HEK293T (cell line): ENCODE results near the gene TRRAP.

Source experiments
- CTCF ChIA-PET: fragments of 350-600 bp; formaldehyde crosslinking; extraction: SDS; loops from one replicate; lab custom pipeline; 2021; ENCODE audit warnings: antibody characterized with exemption, inconsistent platforms; lab: Yijun Ruan, JAX
- POLR2A ChIA-PET: fragments of 350-600 bp; formaldehyde crosslinking; extraction: SDS; loops from one replicate; lab custom pipeline; 2020; ENCODE audit warnings: antibody characterized with exemption, inconsistent platforms; lab: Yijun Ruan, JAX
- DNase-seq: peaks from one replicate; pipeline ENCODE4 v3.0.0; 2012; ENCODE audit warnings: mixed read lengths; ENCODE audit errors: extremely low spot score
- ARNT ChIP-seq: fragments of 450-650 bp; IDR thresholded peaks from 2 replicates; pipeline ENCODE4 v1.6.1; 2017; ENCODE audit warnings: mild to moderate bottlenecking
- BHLHE40 ChIP-seq: fragments of 450-650 bp; IDR thresholded peaks from 2 replicates; pipeline ENCODE4 v1.6.1; 2016; ENCODE audit warnings: mild to moderate bottlenecking, moderate library complexity, borderline replicate concordance
- CTBP1 ChIP-seq: fragments of 450-650 bp; IDR thresholded peaks from 2 replicates; pipeline ENCODE4 v1.6.1; 2016; ENCODE audit warnings: borderline replicate concordance
- ELF4 ChIP-seq: fragments of 450-650 bp; IDR thresholded peaks from 2 replicates; pipeline ENCODE4 v1.6.1; 2017; ENCODE audit warnings: antibody characterized with exemption
- FOXA1 ChIP-seq: fragments of 450-650 bp; IDR thresholded peaks from 2 replicates; pipeline ENCODE4 v1.6.1; 2016; ENCODE audit warnings: mild to moderate bottlenecking
- FOXM1 ChIP-seq: fragments of 450-650 bp; IDR thresholded peaks from 2 replicates; pipeline ENCODE4 v1.6.1; 2017; ENCODE audit warnings: mild to moderate bottlenecking, borderline replicate concordance
- HDGF ChIP-seq: fragments of 450-650 bp; IDR thresholded peaks from 2 replicates; pipeline ENCODE4 v1.6.1; 2017; ENCODE audit warnings: antibody characterized with exemption, borderline replicate concordance
- L3MBTL2 ChIP-seq: fragments of 450-650 bp; conservative IDR thresholded peaks from 2 replicates; pipeline ENCODE4 v1.6.1; 2016; ENCODE audit warnings: mild to moderate bottlenecking
- LEF1 ChIP-seq: fragments of 450-650 bp; IDR thresholded peaks from 2 replicates; pipeline ENCODE4 v1.6.1; 2017; ENCODE audit warnings: mild to moderate bottlenecking, borderline replicate concordance
- NFRKB ChIP-seq: fragments of 450-650 bp; IDR thresholded peaks from 2 replicates; pipeline ENCODE4 v1.6.1; 2016; ENCODE audit warnings: mild to moderate bottlenecking, moderate library complexity
- SP1 ChIP-seq: fragments of 450-650 bp; IDR thresholded peaks from 2 replicates; pipeline ENCODE4 v1.6.1; 2017
- SUZ12 ChIP-seq: fragments of 450-650 bp; IDR thresholded peaks from 2 replicates; pipeline ENCODE4 v1.6.1; 2016; ENCODE audit warnings: mild to moderate bottlenecking
- TARDBP ChIP-seq: fragments of 450-650 bp; IDR thresholded peaks from 2 replicates; pipeline ENCODE4 v1.6.1; 2016
- ZNF384 ChIP-seq: fragments of 450-650 bp; IDR thresholded peaks from 2 replicates; pipeline ENCODE4 v1.6.1; 2016
- TF ChIP-seq, protein P1 (sequence below): fragments of 450-650 bp; IDR thresholded peaks from 2 replicates; pipeline ENCODE4 v1.6.1; 2016

TRRAP gene

DNA sequence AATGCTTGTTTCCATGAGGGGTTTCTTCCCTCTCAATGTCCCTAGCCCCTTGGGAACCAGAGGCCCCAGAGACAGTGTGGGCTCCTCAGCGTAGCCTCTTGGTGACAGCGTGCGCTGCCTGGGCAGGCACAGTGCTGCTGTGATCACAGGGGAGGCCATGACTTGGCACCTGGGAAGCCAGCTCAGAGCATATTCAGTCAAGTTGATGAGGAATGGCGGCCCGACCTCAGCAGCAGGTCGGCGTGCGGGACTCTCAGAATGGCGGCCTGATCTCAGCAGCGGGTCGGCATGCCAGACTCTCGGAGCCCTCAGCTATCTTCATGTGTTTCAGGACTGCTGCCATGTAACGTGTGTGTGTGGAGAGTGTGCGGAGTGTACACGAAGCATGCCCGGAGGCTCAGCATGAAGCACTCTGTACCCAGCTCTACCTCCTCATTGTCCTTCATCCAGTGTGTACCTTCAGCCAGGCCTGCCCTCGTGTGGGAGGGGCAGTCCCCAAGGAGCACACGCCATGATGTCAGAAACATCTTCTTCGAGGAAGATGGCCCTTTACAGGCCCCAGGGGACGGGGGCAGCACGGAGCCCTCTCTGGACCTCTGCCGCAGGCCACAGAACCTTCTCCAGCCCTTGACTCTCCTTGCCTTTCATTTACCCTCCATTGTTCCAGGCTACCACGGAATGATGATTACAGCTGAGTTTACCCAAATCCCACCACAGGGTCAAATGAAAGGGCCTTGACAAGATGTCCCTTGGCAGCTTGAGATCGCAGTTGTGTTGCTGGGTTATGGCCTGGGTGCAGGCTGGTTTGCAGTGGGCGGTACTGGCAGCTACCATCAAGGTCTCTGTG lies 135.2 kb downstream of the TRRAP start:
- ChIA-PET POLR2A (no interaction called here), CTCF (no interaction called here)
- TF ChIP-seq HDGF (no peak), CTBP1 (no peak), SP1 (no peak), FOXA1 (no peak), L3MBTL2 (no peak), FOXM1 (no peak), NFRKB (no peak), SUZ12 (no peak), ZNF384 (no peak), ARNT (no peak), ELF4 (no peak), BHLHE40 (no peak), TARDBP (no peak)
- TF ChIP-seq, protein P1, sequence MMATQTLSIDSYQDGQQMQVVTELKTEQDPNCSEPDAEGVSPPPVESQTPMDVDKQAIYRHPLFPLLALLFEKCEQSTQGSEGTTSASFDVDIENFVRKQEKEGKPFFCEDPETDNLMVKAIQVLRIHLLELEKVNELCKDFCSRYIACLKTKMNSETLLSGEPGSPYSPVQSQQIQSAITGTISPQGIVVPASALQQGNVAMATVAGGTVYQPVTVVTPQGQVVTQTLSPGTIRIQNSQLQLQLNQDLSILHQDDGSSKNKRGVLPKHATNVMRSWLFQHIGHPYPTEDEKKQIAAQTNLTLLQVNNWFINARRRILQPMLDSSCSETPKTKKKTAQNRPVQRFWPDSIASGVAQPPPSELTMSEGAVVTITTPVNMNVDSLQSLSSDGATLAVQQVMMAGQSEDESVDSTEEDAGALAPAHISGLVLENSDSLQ = no peak
- DNase-seq = no peak

DNA sequence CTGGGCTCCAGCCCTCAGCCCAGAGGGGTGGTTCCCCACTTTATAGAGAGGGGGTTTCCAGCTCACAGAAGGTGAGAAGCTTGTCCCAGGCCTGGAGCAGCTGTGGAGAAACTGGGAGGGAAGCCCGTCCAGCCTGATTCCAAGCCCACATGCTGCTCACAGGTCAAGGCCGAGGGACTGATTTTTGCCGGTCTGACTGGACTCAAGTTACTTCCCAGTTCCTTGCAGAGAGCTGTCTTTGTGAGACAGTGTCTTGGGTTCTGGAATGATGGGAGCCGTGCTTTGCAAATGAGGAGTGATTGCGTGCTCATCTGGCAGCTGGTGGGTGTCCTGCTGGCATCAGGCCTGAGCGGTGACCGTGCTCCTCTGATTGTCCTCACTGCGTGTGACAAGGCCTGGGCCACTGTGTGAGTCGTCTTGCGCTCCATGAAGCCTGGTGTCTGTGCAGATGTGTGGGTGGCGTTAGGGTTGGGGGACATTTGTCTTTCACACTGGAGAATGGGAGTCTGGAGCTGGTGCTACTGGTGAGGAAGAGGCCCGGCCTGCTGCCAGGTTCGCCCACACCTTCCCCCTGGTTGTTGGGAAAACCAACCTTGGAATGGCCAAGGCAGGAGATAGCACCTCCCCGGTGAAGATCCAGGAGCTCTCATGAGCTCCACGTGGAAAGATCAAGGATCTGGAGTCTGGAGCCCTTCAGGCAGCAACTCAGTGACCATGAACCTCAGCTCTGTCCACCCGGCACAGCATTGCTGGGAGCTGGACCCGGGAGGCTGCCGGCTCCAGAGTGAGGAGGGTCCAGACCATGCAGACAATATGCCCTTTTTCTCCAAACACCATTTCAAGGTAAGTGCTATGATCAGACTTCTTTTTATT lies 136.0 kb downstream of the TRRAP start:
- TF ChIP-seq LEF1 = no peak
- no peak for TF ChIP-seq ARNT
- TF ChIP-seq BHLHE40 = no peak
- TF ChIP-seq HDGF = no peak
- TF ChIP-seq CTBP1 = no peak
- no peak for TF ChIP-seq TARDBP
- TF ChIP-seq SP1 = no peak
- TF ChIP-seq, protein P1 = no peak
- TF ChIP-seq NFRKB = no peak
- TF ChIP-seq FOXA1 = no peak
- TF ChIP-seq FOXM1 = no peak
- TF ChIP-seq ELF4 = no peak
- CTCF ChIA-PET = no interaction called here
- POLR2A ChIA-PET = no interaction called here
- no peak for DNase-seq

DNA sequence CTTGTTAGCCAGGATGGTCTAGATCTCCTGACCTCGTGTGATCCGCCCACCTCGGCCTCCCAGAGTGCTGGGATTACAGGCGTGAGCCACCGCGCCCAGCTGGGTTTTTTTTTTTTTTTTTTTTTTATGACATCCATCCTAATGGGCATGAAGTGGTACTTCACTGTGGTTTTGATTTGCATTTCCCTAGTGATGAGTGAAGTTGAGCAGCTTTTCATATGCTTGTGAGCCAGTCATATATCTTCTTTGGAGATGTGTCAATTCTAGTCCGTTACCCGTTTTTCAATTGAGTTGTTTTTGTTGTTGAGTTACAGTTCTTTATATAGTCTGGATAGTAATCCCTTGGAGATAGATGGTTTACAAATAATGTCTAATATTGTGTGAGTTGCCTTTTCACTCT lies 137.9 kb downstream of the TRRAP start:
- ChIA-PET CTCF (no interaction called here), POLR2A (no interaction called here)
- TF ChIP-seq ELF4 (no peak), SP1 (no peak), ARNT (no peak), LEF1 (no peak), CTBP1 (no peak), FOXM1 (no peak), SUZ12 (no peak)
- TF ChIP-seq, protein P1 = no peak
- DNase-seq = no peak

DNA sequence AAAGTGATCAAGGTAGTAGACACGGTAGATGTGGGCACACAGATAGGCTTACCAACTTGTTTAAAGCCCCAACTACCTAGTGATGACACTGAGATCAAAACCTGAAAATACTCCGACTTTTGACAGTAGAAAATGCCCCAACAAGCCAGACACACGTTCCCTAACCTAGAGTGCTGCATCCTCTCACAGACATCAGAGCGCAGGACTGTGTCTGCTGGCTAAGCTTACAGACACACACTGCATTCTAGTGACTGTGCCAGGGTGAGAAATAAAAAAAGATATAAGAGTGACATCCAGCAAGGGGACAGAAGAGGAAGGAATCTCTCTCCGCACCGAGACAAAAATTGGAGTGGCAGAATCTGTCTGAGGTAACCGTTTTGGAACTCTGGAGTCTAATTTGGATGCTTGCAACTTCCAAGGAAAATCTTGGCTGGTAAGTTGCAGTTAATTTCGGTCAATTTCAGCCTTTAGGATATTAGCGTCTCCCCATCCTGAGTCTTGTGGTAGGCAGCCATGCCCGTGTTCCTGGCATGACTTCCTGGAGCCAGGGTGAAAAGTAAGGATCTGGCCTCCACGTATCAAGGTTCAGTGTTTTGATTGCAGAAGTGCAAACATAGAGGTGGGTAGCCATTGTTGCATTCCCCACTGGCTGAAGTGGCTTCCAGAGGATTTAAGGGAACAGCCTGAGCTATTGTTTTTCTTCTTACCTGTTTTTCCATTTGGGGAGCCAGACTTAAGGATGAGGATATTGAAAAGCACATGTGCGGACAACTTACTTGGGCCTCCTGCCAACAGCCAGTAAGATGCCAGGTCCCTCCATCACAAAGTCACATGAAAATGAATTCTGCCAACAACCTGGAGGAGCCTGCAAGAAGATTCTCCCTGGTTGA lies 141.4 kb downstream of the TRRAP start:
- TF ChIP-seq CTBP1 (no peak), LEF1 (no peak), HDGF (no peak), BHLHE40 (no peak), FOXA1 (no peak), SUZ12 (no peak), TARDBP (no peak), NFRKB (no peak)
- TF ChIP-seq, protein P1 = no peak
- ChIA-PET POLR2A (no interaction called here), CTCF (no interaction called here)
- DNase-seq = no peak

DNA sequence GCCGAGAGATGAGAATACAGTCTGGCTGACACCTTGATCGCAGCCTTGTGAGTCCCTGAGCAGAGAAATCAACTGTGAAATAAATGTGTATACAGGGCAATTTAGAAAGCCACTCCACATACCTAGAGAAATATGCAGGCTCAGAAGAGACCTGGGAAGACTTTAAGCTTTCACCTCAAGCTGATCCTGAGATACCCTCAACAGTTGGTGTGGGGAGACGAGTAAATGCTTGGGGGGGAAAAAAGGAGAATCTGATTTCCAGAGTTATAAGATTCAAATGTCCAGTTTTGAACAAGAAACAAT lies 142.0 kb downstream of the TRRAP start:
- TF ChIP-seq HDGF (no peak), L3MBTL2 (no peak), SP1 (no peak), ZNF384 (no peak), NFRKB (no peak), ELF4 (no peak), FOXM1 (no peak)
- ChIA-PET POLR2A (no interaction called here), CTCF (no interaction called here)
- no peak for DNase-seq
